HepG2 (cell line): ENCODE measurements around the gene FAM110D. TPM values are rescaled to one million over a fixed set of nuclear protein-coding genes. Genes with fewer than 3 reads are reported as not detected.

Source experiments
- ARID3A ChIP-seq: IDR thresholded peaks from 2 replicates; pipeline ENCODE4 v1.6.1; 2012; ENCODE audit warnings: low read depth, low read length, improper control_type of control experiment
- CREM ChIP-seq, 2 experiments: sonication (generic) in 1 of 2; formaldehyde crosslinking in 1 of 2; IDR thresholded peaks; 2 replicates each; pipeline versions ENCODE4 v1.4.0 to v1.6.1; 2016 to 2020; ENCODE audit warnings: antibody characterized with exemption in 1 of 2, mild to moderate bottlenecking in 1 of 2, missing genetic modification reagents in 1 of 2
- ELF4 ChIP-seq: sonication (generic); formaldehyde crosslinking; IDR thresholded peaks from 2 replicates; pipeline ENCODE4 v1.5.0; 2020; ENCODE audit warnings: missing genetic modification reagents, mild to moderate bottlenecking, moderate library complexity, borderline replicate concordance
- KLF11 ChIP-seq: IDR thresholded peaks from 2 replicates; pipeline ENCODE4 v1.6.1; 2016; ENCODE audit warnings: missing compliant biosample characterization
- MYPOP ChIP-seq: sonication (generic); formaldehyde crosslinking; IDR thresholded peaks from 2 replicates; pipeline ENCODE4 v1.8.1; 2023; ENCODE audit warnings: mild to moderate bottlenecking, moderate library complexity, missing genetic modification reagents
- TARDBP ChIP-seq: sonication (generic); formaldehyde crosslinking; IDR thresholded peaks from 2 replicates; pipeline ENCODE4 v1.8.0; 2022; ENCODE audit warnings: mild to moderate bottlenecking, missing genetic modification reagents
- ZBTB38 ChIP-seq: sonication (generic); formaldehyde crosslinking; IDR thresholded peaks from 2 replicates; pipeline ENCODE4 v1.5.1; 2020; ENCODE audit warnings: mild to moderate bottlenecking, missing genetic modification reagents
- ZBTB44 ChIP-seq: sonication (generic); formaldehyde crosslinking; IDR thresholded peaks from 2 replicates; pipeline ENCODE4 v1.4.0; 2020; ENCODE audit warnings: missing genetic modification reagents
- polyA plus RNA-seq, 8 experiments: library from polyadenylated mRNA; depleted of rRNA in 3 of 8; stranded (reverse) in 7 of 8; unstranded in 1 of 8; fragments of >200 nt; fragmentation: Illumina TruSeq in 4 of 8; extraction: Trizol in 4 of 8; gene quantifications; 2 replicates each; pipeline versions ENCODE4 v1.2.1 to v1.2.3, GENCODE V29; 2011 to 2016; ENCODE audit warnings: low read depth in 4 of 8, missing spikeins in 1 of 8, mixed read lengths in 1 of 8; ENCODE audit not compliant: insufficient read depth in 1 of 8
- total RNA-seq, 5 experiments: library from RNA; depleted of rRNA; stranded (reverse); fragments of >200 nt; fragmentation: Illumina TruSeq; extraction: Trizol; gene quantifications; 2 replicates each; pipeline ENCODE4 v1.2.3, GENCODE V29; 2016; ENCODE audit warnings: low read depth in 1 of 5
- TF ChIP-seq, protein P1 (sequence below), 2 experiments: fragments of 450-650 bp in 1 of 2; sonication (generic) in 1 of 2; formaldehyde crosslinking in 1 of 2; IDR thresholded peaks; 2 replicates each; pipeline versions ENCODE4 v1.6.1 to v1.8.0; 2016 to 2022; ENCODE audit warnings: antibody characterized with exemption in 1 of 2, mild to moderate bottlenecking in 1 of 2, missing genetic modification reagents in 1 of 2
- TF ChIP-seq, protein P2 (sequence below): IDR thresholded peaks from 2 replicates; pipeline ENCODE4 v1.6.1; 2016; ENCODE audit warnings: low read depth

FAM110D gene
- total and polyA plus RNA-seq, 2 of the 13 experiments (the other 11 are each of a cell fraction or from before 2014, with no cell fraction given), result not detected

DNA sequence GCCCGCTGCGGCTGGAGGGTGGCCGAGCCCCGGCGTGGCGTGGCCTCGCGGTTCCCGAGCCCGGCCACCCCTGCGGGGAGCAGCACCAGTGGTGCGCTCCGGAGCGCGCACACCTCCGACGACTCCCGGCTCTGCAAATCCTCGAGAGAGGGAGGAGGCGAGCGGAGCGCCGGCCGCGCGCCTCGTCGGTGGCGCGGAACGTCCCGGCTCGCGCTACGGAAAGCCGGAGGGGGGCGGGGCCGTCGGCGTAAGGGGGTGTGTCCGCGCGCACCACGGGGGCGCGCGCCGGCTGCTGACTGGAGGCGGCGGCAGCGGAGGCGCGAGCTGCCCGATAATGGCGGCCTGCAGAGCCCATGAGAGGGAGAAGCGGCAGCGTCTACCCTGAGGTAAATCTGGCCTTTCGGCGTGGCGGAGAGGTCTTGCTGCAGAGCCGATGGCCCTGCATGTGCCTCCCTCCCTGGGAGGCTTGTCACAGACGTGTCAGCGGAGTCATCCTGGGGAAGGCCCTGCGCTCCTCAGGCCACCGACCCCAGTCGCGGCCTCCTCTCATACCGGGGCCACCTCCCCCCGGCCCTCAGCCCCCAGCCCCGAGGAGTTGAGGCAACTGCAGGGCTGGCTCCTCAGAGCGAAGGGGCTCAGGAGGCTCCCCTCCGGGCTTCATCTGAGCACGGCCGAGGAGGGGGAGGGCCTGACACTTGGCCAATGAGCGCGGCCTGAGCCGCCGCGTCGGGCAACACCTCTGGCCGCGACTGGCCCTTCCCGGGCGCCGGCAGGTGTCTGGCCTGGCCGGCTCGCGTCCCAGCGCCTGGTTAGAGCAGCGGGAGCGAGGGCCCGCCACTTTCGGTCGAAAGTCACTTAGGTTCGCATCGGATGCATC, 47.1 kb upstream of the FAM110D start, which contains the start of gene PDIK1L (continued):
- TF ChIP-seq, protein P1, sequence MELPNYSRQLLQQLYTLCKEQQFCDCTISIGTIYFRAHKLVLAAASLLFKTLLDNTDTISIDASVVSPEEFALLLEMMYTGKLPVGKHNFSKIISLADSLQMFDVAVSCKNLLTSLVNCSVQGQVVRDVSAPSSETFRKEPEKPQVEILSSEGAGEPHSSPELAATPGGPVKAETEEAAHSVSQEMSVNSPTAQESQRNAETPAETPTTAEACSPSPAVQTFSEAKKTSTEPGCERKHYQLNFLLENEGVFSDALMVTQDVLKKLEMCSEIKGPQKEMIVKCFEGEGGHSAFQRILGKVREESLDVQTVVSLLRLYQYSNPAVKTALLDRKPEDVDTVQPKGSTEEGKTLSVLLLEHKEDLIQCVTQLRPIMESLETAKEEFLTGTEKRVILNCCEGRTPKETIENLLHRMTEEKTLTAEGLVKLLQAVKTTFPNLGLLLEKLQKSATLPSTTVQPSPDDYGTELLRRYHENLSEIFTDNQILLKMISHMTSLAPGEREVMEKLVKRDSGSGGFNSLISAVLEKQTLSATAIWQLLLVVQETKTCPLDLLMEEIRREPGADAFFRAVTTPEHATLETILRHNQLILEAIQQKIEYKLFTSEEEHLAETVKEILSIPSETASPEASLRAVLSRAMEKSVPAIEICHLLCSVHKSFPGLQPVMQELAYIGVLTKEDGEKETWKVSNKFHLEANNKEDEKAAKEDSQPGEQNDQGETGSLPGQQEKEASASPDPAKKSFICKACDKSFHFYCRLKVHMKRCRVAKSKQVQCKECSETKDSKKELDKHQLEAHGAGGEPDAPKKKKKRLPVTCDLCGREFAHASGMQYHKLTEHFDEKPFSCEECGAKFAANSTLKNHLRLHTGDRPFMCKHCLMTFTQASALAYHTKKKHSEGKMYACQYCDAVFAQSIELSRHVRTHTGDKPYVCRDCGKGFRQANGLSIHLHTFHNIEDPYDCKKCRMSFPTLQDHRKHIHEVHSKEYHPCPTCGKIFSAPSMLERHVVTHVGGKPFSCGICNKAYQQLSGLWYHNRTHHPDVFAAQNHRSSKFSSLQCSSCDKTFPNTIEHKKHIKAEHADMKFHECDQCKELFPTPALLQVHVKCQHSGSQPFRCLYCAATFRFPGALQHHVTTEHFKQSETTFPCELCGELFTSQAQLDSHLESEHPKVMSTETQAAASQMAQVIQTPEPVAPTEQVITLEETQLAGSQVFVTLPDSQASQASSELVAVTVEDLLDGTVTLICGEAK (IDR thresholded peaks at IDR 0.05), result no peak
- TF ChIP-seq, protein P1 (CRISPR knock-in tag; IDR thresholded peaks at IDR 0.05), result 0 out of 2 replicates have a peak, but pooled peaks have one; percentile 44
- TF ChIP-seq CREM (IDR thresholded peaks at IDR 0.05) (0 out of 2 replicates have a peak, but pooled peaks have one; percentile 13), CREM (CRISPR knock-in tag; IDR thresholded peaks at IDR 0.05) (no peak), ZBTB44 (CRISPR knock-in tag) (0 out of 2 replicates have a peak, but pooled peaks have one; percentile 10), ELF4 (CRISPR knock-in tag) (no peak), ZBTB38 (CRISPR knock-in tag) (peak; percentile 50; the same call in 1 of the 2 replicates), KLF11 (CRISPR knock-in tag) (peak; percentile 25; the same call in 1 of the 2 replicates), MYPOP (CRISPR knock-in tag) (no peak), TARDBP (CRISPR knock-in tag) (0 out of 2 replicates have a peak, but pooled peaks have one; percentile 8), ARID3A (no peak)
- TF ChIP-seq, protein P2, sequence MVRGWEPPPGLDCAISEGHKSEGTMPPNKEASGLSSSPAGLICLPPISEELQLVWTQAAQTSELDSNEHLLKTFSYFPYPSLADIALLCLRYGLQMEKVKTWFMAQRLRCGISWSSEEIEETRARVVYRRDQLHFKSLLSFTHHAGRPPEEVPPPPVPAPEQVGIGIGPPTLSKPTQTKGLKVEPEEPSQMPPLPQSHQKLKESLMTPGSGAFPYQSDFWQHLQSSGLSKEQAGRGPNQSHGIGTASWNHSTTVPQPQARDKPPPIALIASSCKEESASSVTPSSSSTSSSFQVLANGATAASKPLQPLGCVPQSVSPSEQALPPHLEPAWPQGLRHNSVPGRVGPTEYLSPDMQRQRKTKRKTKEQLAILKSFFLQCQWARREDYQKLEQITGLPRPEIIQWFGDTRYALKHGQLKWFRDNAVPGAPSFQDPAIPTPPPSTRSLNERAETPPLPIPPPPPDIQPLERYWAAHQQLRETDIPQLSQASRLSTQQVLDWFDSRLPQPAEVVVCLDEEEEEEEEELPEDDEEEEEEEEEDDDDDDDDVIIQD (CRISPR knock-in tag), result no peak
